Activated T-cell treated with anti-CD3 and anti-CD28 coated beads for 48 hours (primary cell): ENCODE measurements around the gene DPH7.
A peak's percentile ranks its signal among the peaks of the same experiment; 100 is the strongest.
"Not testable (repeated sequence)": the region's sequence is repeated elsewhere in the genome, so short reads cannot be mapped to it uniquely, and the experiment has no call there.

Source experiments
- DNase-seq: peaks from one replicate; pipeline ENCODE4 v3.0.0-alpha.2; 2020; ENCODE audit warnings: low read depth

The DPH7 gene

GRCh38 chr9:137578518-137579258 lies at the start of gene DPH7:
Gene DPH7 (minus strand): TSS chr9:137578925. CDS start chr9:137578777, 148 bp downstream.
- DNase-seq: peak; percentile 97

DNA sequence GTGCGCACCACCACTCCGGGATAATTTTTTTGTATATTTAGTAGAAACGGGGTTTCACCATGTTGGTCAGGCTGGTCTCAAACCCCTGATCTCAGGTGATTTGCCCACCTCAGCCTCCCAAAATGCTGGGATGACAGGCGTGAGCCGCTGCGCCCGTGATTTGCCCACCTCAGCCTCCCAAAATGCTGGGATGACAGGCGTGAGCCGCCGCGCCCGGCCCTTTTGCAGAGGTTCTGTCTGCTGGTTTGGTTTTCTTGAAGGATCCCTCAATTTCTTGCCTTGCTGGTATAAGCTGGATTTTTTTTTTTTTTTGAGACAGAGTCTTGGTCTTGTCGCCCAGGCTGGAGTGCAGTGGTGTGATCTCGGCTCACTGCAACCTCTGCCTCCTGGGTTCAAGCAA lies 48.7 kb upstream of the DPH7 start:
- not testable (repeated sequence) for DNase-seq

DNA sequence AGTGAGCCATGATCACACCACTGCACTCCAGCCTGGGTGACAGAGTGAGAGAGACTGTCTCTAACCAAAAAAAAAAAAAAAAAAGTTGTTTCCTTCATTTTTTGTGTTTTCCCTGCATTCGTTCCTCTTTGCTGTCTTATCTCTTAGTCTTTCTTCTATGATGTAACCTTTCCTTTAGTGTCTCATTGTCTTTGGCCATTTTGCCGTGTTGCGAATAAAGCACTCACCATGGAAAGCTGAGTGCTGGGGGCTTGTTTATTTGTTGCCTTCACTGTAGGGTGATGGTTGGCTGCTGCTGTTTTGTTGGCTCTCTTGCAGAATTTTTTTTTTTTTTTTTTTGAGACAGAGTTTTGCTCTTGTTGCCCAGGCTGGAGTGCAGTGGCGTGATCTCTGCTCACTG lies 47.7 kb upstream of the DPH7 start:
- no peak for DNase-seq

GRCh38 chr9:137622211-137622610 lies 43.5 kb upstream of the DPH7 start:
- DNase-seq: not testable (repeated sequence)

DNA sequence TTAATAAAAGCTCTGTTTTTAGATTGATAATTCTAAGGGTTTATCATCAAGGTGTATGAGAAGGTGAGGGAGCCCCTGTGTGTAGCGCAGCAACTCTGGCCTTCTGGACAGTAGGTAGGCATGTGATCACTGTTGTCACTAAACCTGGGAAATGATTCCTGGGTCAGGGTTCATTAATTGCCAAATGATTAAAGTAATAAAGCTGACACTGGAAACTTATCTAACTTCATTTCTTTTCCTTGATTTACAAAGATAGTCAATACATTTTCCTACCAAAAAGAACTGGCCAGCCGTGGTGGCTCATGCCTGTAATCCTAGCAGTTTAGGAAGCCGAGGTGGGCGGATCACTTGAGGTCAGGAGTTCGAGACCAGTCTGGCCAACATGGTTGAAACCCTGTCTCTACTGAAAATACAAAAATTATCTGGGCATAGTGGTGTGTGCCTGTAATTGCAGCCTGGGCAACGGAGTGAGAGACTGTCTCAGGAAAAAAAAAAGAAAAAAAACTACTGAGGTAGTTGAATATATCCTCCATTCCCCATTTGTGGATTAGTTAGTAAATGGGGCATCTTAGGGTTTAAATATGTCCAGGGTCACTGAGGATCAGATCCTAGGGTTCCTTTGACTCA lies 42.5 kb upstream of the DPH7 start:
- DNase-seq: no peak

- no peak for DNase-seq
Observed at GRCh38 chr9:137620581-137620980, 41.9 kb upstream of the DPH7 start.

DNA sequence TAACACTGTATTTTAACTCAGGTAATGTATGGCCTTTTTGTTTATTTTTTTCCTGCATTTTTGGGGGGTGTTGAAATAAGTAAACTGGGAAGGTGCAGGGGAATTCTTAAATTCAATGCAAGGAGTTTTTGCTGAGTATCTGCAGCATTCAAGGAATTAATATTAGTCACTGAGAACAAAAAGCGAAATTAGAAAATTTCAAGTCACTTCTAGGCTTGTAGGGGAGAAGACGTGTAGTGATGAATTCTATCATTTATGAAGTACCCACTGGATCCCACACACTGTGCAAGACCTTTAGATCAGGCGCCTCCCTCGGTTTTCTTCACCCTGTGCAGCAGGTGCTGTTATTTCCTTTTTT lies 41.3 kb upstream of the DPH7 start:
- DNase-seq: no peak

GRCh38 chr9:137619240-137620047 lies 40.7 kb upstream of the DPH7 start:
- DNase-seq: no peak

- DNase-seq: peak; percentile 94
Observed at GRCh38 chr9:137618105-137619067, 39.7 kb upstream of the DPH7 start, which contains the start of gene EHMT1. Gene EHMT1 (plus strand): TSS chr9:137619005. CDS start chr9:137619029, 24 bp downstream.

- DNase-seq: no peak
Observed at GRCh38 chr9:137615387-137615871, 36.7 kb upstream of the DPH7 start.

DNA sequence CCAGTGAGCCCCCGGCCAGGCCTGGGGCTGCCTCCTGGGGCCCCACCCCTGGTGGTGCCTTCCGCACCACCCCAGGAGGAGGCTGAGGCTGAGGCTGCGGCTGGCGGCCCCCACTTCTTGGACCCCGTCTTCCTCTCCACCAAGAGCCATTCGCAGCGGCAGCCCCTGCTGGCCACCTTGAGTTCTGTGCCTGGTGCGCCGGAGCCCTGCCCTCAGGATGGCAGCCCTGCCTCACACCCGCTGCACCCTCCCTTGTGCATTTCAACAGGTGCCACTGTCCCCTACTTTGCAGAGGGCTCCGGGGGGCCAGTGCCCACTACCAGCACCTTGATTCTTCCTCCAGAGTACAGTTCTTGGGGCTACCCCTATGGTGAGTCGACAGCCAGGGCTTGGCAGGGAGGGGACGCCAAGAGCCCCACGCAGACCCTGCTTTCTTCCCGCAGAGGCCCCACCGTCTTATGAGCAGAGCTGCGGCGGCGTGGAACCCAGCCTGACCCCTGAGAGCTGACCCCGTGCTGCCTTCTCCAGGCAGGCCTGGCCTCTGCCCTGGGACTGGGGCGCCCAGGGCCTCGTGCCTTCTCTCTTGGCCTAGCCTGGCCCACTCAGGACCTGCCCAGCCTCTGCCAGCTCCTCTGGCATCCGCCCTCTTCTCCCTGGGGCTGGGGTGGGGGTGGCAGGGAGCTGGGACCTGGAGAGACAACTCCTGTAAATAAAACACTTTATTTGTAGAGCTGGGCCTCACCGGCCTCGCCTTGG lies 36.1 kb upstream of the DPH7 start:
- no peak for DNase-seq

GRCh38 chr9:137613738-137614523 lies 35.2 kb upstream of the DPH7 start:
- no peak for DNase-seq

- no peak for DNase-seq
Observed at GRCh38 chr9:137613259-137613658, 34.5 kb upstream of the DPH7 start.

DNA sequence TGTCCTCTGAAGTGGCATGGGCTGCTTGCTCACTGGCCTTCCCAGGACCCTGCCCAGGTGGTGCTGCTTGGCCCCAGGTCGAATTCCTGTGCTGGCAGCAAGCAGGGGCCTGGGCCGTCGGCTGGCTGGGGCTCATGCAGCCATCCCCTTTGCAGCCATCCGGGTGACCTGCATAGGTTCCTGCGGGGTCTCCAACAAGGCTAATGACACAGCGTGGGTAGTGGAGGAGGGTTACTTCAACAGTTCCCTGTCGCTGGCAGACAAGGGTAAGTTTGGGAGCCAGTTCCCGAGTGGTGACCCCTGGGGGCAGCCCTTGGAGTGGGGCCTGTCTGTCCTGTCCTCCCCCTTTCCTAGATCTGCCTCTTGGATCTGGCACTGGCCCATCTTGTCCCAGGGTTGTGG lies 34.0 kb upstream of the DPH7 start:
- DNase-seq: no peak

DNA sequence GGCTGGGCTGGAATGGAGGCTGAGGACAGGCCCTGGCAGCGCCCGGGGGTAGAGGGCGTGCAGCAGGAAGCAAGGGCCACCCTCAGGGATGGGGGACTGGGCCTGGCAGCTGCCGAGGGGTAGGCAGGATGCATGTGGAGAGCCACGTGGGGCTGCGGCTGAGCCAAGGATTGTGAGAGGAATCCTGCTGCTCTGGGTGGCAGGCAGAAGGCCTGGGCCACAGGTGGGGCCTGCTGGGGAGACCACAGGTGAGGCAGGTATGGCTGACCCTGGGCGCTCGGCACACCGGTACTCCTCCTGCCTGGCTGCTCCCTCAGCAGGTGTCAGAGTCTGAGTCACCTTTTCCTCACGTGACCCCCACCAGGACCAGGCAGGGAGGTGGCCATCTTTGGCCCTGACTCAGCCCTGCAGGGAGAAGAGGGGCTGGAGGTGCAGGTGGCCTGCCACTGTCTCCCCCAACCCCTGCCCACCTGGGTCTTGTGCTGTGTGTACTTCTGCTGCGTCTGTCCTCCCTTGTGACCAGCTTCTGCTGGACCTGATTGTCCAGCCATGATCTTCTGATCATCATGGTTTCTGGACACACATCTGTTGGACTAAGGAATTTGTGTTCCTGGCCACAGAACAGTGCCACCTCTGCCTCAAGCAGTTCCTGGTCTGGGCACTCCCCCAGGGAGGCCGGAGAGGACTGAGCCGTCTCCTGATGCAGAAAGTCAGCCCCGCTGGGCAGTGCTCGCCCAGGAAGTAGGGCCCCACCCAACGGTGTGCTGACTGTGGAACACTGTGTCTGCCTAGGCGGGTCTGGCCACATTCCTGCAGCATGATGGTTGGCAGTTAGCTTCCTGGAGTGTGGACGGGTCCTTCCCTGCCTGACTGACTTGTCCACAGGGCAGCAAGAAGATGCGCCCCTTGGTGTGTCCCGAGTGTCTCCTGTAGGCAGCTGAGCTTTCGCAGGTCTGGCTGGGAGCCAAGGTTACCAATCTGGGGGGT lies 33.2 kb upstream of the DPH7 start:
- DNase-seq: no peak

DNA sequence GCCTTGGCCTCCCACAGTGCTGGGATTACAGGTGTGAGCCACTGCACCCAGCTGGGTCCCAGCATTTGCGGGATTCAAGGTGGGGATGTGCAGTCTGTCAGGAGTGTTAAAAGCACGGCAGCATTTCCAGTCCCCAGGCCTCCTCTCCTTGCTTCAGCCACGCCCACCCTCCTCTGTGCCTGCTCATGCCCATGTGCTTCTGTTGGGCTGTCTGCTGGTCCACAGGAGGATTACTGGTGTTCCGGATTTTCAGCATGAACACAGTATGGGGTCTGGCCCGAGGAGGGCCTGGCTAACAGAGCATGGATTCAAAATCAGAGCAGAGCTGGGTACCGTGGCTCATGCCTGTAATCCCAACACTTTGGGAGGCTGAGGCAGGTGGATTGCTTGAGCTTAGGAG lies 32.2 kb upstream of the DPH7 start:
- DNase-seq: no peak

DNA sequence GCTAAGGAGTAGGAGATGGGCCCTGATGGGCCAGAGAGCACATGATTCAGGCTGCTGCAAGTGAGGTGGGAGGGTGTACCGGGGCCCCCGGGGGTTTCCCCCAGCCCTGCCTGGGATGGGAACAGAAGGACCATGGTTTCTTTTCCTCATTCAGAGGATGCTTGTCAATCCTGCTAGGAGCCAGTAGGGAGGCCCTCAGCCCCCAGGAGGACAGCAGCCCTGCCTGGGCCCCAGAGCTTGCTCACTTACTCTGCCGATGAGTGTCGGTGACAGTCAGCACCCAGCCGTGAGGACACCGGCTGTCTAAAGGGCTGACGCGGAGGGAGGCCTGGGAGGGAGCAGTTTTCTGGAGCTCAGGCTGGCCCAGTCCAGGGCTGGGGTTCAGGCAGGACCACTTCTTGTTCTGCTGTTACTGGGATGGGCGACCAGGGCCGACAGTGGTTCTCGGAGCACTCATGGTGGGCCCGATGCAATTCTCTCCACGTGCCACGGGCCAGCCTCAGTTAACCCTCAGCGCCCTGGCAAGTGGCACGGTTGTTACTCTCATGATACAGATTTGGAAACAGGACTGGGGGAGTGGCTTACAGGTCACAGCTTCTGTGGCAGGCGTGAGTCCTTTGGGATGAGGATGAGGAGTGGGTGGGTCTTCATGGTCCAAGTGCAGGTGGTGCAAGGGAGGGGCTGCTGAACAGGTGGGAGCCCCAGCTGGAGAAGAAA lies 28.6 kb upstream of the DPH7 start:
- no peak for DNase-seq

- DNase-seq: no peak
Observed at GRCh38 chr9:137606734-137607138, 28.0 kb upstream of the DPH7 start.
